ENCODE data around the gene MAFG. TPM values are rescaled to one million over a fixed set of nuclear protein-coding genes. Genes with fewer than 3 reads are reported as not detected.

The MAFG gene
- total and polyA plus RNA-seq, 2 of the 13 experiments (the other 11 are each of a cell fraction or from before 2014, with no cell fraction given), result 14.5 to 20.0 TPM

DNA sequence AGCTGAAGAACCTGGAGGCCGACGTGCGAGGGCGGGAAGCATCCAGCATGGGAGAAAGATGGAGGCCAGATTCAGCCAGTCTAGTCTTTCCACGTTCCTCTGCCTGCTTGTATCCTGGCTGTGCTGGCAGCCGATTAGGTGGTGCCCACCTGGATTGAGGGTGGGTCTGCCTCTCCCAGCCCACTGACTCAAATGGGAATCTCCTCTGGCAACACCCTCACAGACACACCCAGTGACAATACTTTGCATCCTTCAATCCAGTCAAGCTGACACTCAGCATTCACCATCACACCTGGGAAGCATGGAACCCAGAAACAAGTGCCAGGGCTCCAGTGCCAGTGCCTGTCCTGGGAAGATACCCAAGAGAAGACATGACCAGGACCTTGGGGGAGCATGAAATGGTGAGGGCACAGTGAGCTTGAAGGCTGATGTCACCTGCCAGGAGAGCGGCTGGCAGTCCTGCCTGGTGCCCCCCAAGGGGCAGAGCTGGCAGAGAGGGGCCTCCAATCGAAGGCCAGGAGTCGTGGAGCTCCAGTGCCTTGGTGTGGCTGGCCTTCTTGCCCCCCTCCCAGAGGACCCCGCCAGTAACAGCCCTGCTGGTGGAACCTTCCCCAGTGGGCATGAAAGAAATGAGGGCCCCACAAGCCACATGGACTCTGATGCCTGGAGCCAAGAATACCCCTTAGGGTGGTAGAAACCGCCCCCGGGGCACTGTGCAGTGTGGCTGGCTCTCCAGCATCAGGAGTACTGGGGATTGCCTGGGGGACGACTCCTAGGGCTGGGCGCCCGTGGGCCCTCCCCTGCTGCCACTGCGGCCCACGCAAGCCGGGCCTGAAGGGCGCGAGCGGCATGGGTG, 26.1 kb downstream of the MAFG start (continued):
- no peak for TF ChIP-seq REST (IDR thresholded peaks at IDR 0.05; ENCODE audit: borderline replicate concordance in 1 of 2, low read depth in 1 of 2, low read length in 2 of 2)
- 0 out of 2 replicates have a peak, but pooled peaks have one; percentile 29 for TF ChIP-seq HOXD1 (CRISPR knock-in tag; IDR thresholded peaks at IDR 0.05)
- TF ChIP-seq CHD4 (IDR thresholded peaks at IDR 0.05; ENCODE audit: borderline replicate concordance, low read length), result no peak
- no peak; the same call in 1 of the 2 replicates for TF ChIP-seq REL (CRISPR knock-in tag; conservative IDR thresholded peaks at IDR 0.05)
- TF ChIP-seq ZNF430 (CRISPR knock-in tag; IDR thresholded peaks at IDR 0.05), result no peak
- TF ChIP-seq TOPORS (CRISPR knock-in tag; IDR thresholded peaks at IDR 0.05), result no peak; the same call in 1 of the 2 replicates
- no peak for TF ChIP-seq KDM6A (CRISPR knock-in tag; IDR thresholded peaks at IDR 0.05; ENCODE audit: low read depth)
- TF ChIP-seq ZNF616 (CRISPR knock-in tag; IDR thresholded peaks at IDR 0.05; ENCODE audit: low read depth), result no peak
- no peak for TF ChIP-seq ZBTB46 (CRISPR knock-in tag; IDR thresholded peaks at IDR 0.05; ENCODE audit: borderline replicate concordance)
- no peak for TF ChIP-seq ATM (IDR thresholded peaks at IDR 0.05; ENCODE audit: borderline replicate concordance)
- TF ChIP-seq, protein P1, sequence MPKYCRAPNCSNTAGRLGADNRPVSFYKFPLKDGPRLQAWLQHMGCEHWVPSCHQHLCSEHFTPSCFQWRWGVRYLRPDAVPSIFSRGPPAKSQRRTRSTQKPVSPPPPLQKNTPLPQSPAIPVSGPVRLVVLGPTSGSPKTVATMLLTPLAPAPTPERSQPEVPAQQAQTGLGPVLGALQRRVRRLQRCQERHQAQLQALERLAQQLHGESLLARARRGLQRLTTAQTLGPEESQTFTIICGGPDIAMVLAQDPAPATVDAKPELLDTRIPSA (CRISPR knock-in tag; IDR thresholded peaks at IDR 0.05; ENCODE audit: borderline replicate concordance), result no peak
- TF ChIP-seq HINFP (CRISPR knock-in tag; IDR thresholded peaks at IDR 0.05; ENCODE audit: low read depth), result no peak
- no peak; the same call in 1 of the 2 replicates for TF ChIP-seq KDM5B (CRISPR knock-in tag; IDR thresholded peaks at IDR 0.05; ENCODE audit: borderline replicate concordance)
- TF ChIP-seq, protein P2, sequence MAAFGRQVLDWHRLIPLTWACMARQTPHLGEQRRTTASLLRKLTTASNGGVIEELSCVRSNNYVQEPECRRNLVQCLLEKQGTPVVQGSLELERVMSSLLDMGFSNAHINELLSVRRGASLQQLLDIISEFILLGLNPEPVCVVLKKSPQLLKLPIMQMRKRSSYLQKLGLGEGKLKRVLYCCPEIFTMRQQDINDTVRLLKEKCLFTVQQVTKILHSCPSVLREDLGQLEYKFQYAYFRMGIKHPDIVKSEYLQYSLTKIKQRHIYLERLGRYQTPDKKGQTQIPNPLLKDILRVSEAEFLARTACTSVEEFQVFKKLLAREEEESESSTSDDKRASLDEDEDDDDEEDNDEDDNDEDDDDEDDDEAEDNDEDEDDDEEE (CRISPR knock-in tag; IDR thresholded peaks at IDR 0.05), result no peak
- no peak for TF ChIP-seq ZNF772 (CRISPR knock-in tag; IDR thresholded peaks at IDR 0.05)
- TF ChIP-seq CENPX (CRISPR knock-in tag; IDR thresholded peaks at IDR 0.05), result no peak
- TF ChIP-seq MYPOP (CRISPR knock-in tag; IDR thresholded peaks at IDR 0.05), result no peak
- no peak for TF ChIP-seq ATF7-NPFF (CRISPR knock-in tag; IDR thresholded peaks at IDR 0.05; ENCODE audit: low read depth)

Data from HepG2 (cell line).